K562 (cell line): ENCODE results near the gene CHKB. TPM values are rescaled to one million over a fixed set of nuclear protein-coding genes. Genes with fewer than 3 reads are reported as not detected.

ENCODE experiments used
- ATAC-seq: fragments of 200-7000 bp; cut with Tn5 transposase; 3 replicates; pipeline ENCODE4 v1.9.1; 2020; ENCODE audit warnings: moderate library complexity
- BruUV-seq: library from RNA; stranded (reverse); fragments of 400-500 nt; replicated peaks from 2 replicates; lab custom pipeline; 2021; lab: Mats Ljungman, UMichigan
- CTCF ChIA-PET: fragments of 300-600 bp; formaldehyde crosslinking; extraction: SDS; loops from one replicate; lab custom pipeline; 2021; ENCODE audit warnings: low intra/inter-chr PET ratio; lab: Yijun Ruan, JAX
- POLR2A ChIA-PET: fragments of 300-600, 350-650 bp; sonication (Branson Sonifier 250); formaldehyde crosslinking; extraction: SDS; loops from one replicate; lab custom pipeline; 2021; ENCODE audit warnings: antibody characterized with exemption, inconsistent platforms; lab: Yijun Ruan, JAX
- DNase-seq, 4 experiments: peaks; one replicate each; pipeline versions ENCODE4 v3.0.0 to v3.0.0-alpha.2; 2011 to 2018; ENCODE audit warnings: low spot score in 3 of 4, mixed read lengths in 3 of 4; ENCODE audit errors: extremely low read depth in 1 of 4
- FAIRE-seq: peaks from 2 replicates; lab custom pipeline; 2011; peaks lifted over from hg19 to GRCh38; lab: Jason Lieb, UNC
- H2AFZ ChIP-seq: 2 replicates; pipeline ENCODE4 v1.6.0; 2011; ENCODE audit warnings: low read depth, low read length, control low read depth, inconsistent platforms
- H3K27ac ChIP-seq: fragments of 200-600 bp; 3 replicates; pipeline ENCODE4 v1.8.0; 2011; ENCODE audit warnings: low read depth, mild to moderate bottlenecking, control low read depth, inconsistent platforms, low read length, moderate library complexity, mixed read lengths; ENCODE audit errors: extremely low read depth
- H3K27me3 ChIP-seq, 2 experiments: fragments of 300-600 bp in 1 of 2; 2 replicates in 1 of 2; 3 replicates in 1 of 2; pipeline versions ENCODE4 v1.6.0 to v1.8.0; 2011; ENCODE audit warnings: inconsistent platforms in 2 of 2, low read length in 2 of 2, mild to moderate bottlenecking in 1 of 2, mixed read lengths in 1 of 2, moderate library complexity in 1 of 2; ENCODE audit not compliant: control insufficient read depth in 2 of 2, insufficient read depth in 2 of 2
- H3K36me3 ChIP-seq: fragments of 300-600 bp; 3 replicates; pipeline ENCODE4 v1.8.0; 2011; ENCODE audit warnings: mild to moderate bottlenecking, low read length, inconsistent platforms; ENCODE audit not compliant: control insufficient read depth, insufficient read depth
- H3K4me1 ChIP-seq, 2 experiments: fragments of 200-600 bp in 1 of 2; replicated peaks in 1 of 2; 2 replicates in 1 of 2; 3 replicates in 1 of 2; pipeline versions ENCODE4 v1.5.1 to v1.8.0; 2011; ENCODE audit warnings: inconsistent platforms in 2 of 2, low read length in 2 of 2, mild to moderate bottlenecking in 1 of 2, mixed read lengths in 1 of 2, moderate library complexity in 1 of 2; ENCODE audit not compliant: control insufficient read depth in 2 of 2, insufficient read depth in 2 of 2
- H3K4me2 ChIP-seq: 2 replicates; pipeline ENCODE4 v1.6.1; 2011; ENCODE audit warnings: low read length, control low read depth, inconsistent platforms, mixed read lengths; ENCODE audit not compliant: insufficient read depth
- H3K4me3 ChIP-seq: fragments of 200-600 bp; sonication (generic), shearing (Covaris generic); 2 replicates; pipeline ENCODE4 v1.5.1; 2016; ENCODE audit warnings: control low read depth, inconsistent platforms
- H3K79me2 ChIP-seq: fragments of 200-600 bp; 3 replicates; pipeline ENCODE4 v1.8.0; 2011; ENCODE audit warnings: low read length, inconsistent platforms; ENCODE audit not compliant: control insufficient read depth, insufficient read depth
- H3K9ac ChIP-seq, 2 experiments: 2 replicates each; pipeline versions ENCODE4 v1.6.0 to v1.6.1; 2011; ENCODE audit warnings: low read depth in 2 of 2, low read length in 2 of 2, control low read depth in 1 of 2, inconsistent platforms in 1 of 2, mild to moderate bottlenecking in 1 of 2, mixed read lengths in 1 of 2; ENCODE audit not compliant: insufficient read depth in 1 of 2
- H3K9me1 ChIP-seq: one replicate; pipeline ENCODE4 v1.6.0; 2011; ENCODE audit warnings: inconsistent platforms, mild to moderate bottlenecking, low read length, moderate library complexity; ENCODE audit not compliant: control insufficient read depth, insufficient read depth
- H3K9me3 ChIP-seq: replicated peaks from 2 replicates; pipeline ENCODE4 v1.5.1; 2011; ENCODE audit warnings: low read depth, low read length, inconsistent platforms; ENCODE audit not compliant: control insufficient read depth, insufficient read depth
- H4K20me1 ChIP-seq: replicated peaks from 2 replicates; pipeline ENCODE4 v1.6.1; 2011; ENCODE audit warnings: low read length, inconsistent platforms, mixed read lengths; ENCODE audit not compliant: control insufficient read depth, insufficient read depth
- BRF2 ChIP-seq: IDR thresholded peaks from 3 replicates; pipeline ENCODE4 v1.6.1; 2011; ENCODE audit warnings: borderline replicate concordance, mild to moderate bottlenecking; ENCODE audit not compliant: insufficient read length, insufficient read depth
- CREB3 ChIP-seq: fragments of 450-650 bp; conservative IDR thresholded peaks from 2 replicates; pipeline ENCODE4 v1.6.1; 2016; ENCODE audit warnings: missing genetic modification characterization, low read depth, mild to moderate bottlenecking, missing compliant biosample characterization, moderate library complexity
- CSDE1 ChIP-seq, 2 experiments: fragments of 450-650 bp; IDR thresholded peaks; 2 replicates each; pipeline ENCODE4 v1.6.1; 2016; ENCODE audit warnings: mild to moderate bottlenecking in 1 of 2
- FOXK1 ChIP-seq: sonication (generic); formaldehyde crosslinking; IDR thresholded peaks from 2 replicates; pipeline ENCODE4 v1.8.0; 2022; ENCODE audit warnings: missing genetic modification reagents, mild to moderate bottlenecking, borderline replicate concordance
- FOXO4 ChIP-seq: fragments of 450-650 bp; formaldehyde crosslinking; IDR thresholded peaks from 2 replicates; pipeline ENCODE4 v1.4.0; 2020; ENCODE audit warnings: mild to moderate bottlenecking, moderate library complexity
- JUNB ChIP-seq: fragments of 450-650 bp; formaldehyde crosslinking; conservative IDR thresholded peaks from 2 replicates; pipeline ENCODE4 v1.4.0; 2020; ENCODE audit warnings: mild to moderate bottlenecking
- KDM2B ChIP-seq: fragments of 250-450 bp; sonication (Bioruptor Pico); IDR thresholded peaks from 2 replicates; pipeline ENCODE4 v1.8.0; 2021; ENCODE audit warnings: mild to moderate bottlenecking, moderate library complexity
- LARP7 ChIP-seq: fragments of 450-650 bp; IDR thresholded peaks from 2 replicates; pipeline ENCODE4 v1.6.1; 2016
- MCM3 ChIP-seq: fragments of 450-650 bp; IDR thresholded peaks from 2 replicates; pipeline ENCODE4 v1.6.1; 2016
- MEF2D ChIP-seq: conservative IDR thresholded peaks from 2 replicates; pipeline ENCODE4 v1.6.1; 2016; ENCODE audit warnings: low read depth, missing genetic modification characterization, missing compliant biosample characterization
- MTF1 ChIP-seq: fragments of 250-450 bp; sonication (Bioruptor Pico); IDR thresholded peaks from 2 replicates; pipeline ENCODE4 v1.9.0; 2021; ENCODE audit warnings: moderate library complexity, mild to moderate bottlenecking, inconsistent platforms, borderline replicate concordance
- PRMT5 ChIP-seq: sonication (generic); formaldehyde crosslinking; IDR thresholded peaks from 2 replicates; pipeline ENCODE4 v1.5.0; 2020; ENCODE audit warnings: missing genetic modification reagents
- STAG1 ChIP-seq: sonication (generic); formaldehyde crosslinking; IDR thresholded peaks from 2 replicates; pipeline ENCODE4 v1.5.0; 2020; ENCODE audit warnings: missing genetic modification reagents, borderline replicate concordance
- TOE1 ChIP-seq, 2 experiments: fragments of 450-650 bp in 1 of 2; sonication (generic) in 1 of 2; formaldehyde crosslinking in 1 of 2; IDR thresholded peaks; 2 replicates each; pipeline versions ENCODE4 v1.7.1 to v1.8.0; 2016 to 2022; ENCODE audit warnings: borderline replicate concordance in 2 of 2, mild to moderate bottlenecking in 2 of 2, antibody characterized with exemption in 1 of 2, inconsistent platforms in 1 of 2, low read depth in 1 of 2, missing genetic modification reagents in 1 of 2, moderate library complexity in 1 of 2
- ZNF280B ChIP-seq: fragments of 250-450 bp; sonication (Bioruptor Pico); IDR thresholded peaks from 2 replicates; pipeline ENCODE4 v1.5.1; 2021; ENCODE audit warnings: mild to moderate bottlenecking
- WGBS: fragments of 100-300 bp; shearing (Covaris generic); methylation state at CpG from one replicate; pipeline ENCODE4 v1.1.6; 2016; ENCODE audit warnings: low coverage, mixed read lengths; ENCODE audit not compliant: insufficient coverage; ENCODE audit errors: missing lambda C conversion rate; 5-methylcytosine and 5-hydroxymethylcytosine counted together
- in situ Hi-C: fragments of 300-500 bp; cut with MboI; formaldehyde crosslinking; loops from 4 replicates; pipeline ENCODE4 v1.15.0; 2018; ENCODE audit warnings: inconsistent platforms, mixed read lengths
- intact Hi-C: fragments of 100-400 bp; cut with micrococcal nuclease; formaldehyde crosslinking; loops from 2 replicates; pipeline ENCODE4 v1.14.2; 2022
- polyA plus RNA-seq, 8 experiments: library from polyadenylated mRNA; depleted of rRNA in 4 of 8; stranded (reverse) in 5 of 8; unstranded in 3 of 8; fragments of >200 nt; fragmentation: Nextera tagmentation in 2 of 8; fragmentation: Illumina TruSeq in 1 of 8; extraction: Ambion mirVana in 2 of 8; extraction: Trizol in 1 of 8; gene quantifications; 2 replicates each; pipeline versions ENCODE4 v1.2.1 to v1.2.3, GENCODE V29; 2011 to 2014; ENCODE audit warnings: inconsistent platforms in 1 of 8, missing spikeins in 1 of 8
- total RNA-seq, 7 experiments: library from RNA; depleted of rRNA in 6 of 7; stranded (reverse); fragments of >200 nt in 6 of 7; fragmentation: Illumina TruSeq in 2 of 7; extraction: Trizol in 2 of 7; gene quantifications; 2 replicates each; pipeline versions ENCODE4 v1.2.1 to v1.2.3, GENCODE V29; 2011 to 2021; ENCODE audit warnings: low replicate concordance in 1 of 7

Gene CHKB
- total and polyA plus RNA-seq, 9 of the 15 experiments (the other 6 are each of a cell fraction or from before 2014, with no cell fraction given): 2.7 to 31.0 (median 11.0) TPM

GRCh38 chr22:50628543-50629134 lies 46.0 kb upstream of the CHKB start:
- Histone ChIP-seq H3K4me1 (peaks cover 5 to 39% of the 10 kb centered on the region in 2 experiments; a peak in 4 of 5 replicates), H3K4me2 (peak overlapping the region; percentile 91), H3K9ac (peak overlapping the region; percentile 64 to 88), H3K36me3 (no peaks in the 10 kb centered on the region), H3K4me3 (peak overlapping the region; percentile 76), H4K20me1 (no peaks in the 10 kb centered on the region), H3K9me1 (no peaks in the 10 kb centered on the region), H3K27ac (peak overlapping the region; percentile 45; the same call in 2 of the 3 replicates), H3K9me3 (no peaks in the 10 kb centered on the region), H3K27me3 (no peaks in the 10 kb centered on the region; a peak in 1 of 5 replicates), H3K79me2 (no peaks in the 10 kb centered on the region; the same call in 2 of the 3 replicates), H2AFZ (peak overlapping the region; percentile 89)
- DNase-seq (no peak), ATAC-seq (no peak; the same call in 2 of the 3 replicates), FAIRE-seq (peak; percentile 84)
- ChIA-PET CTCF (no interaction called here), POLR2A (interaction anchor here (0.8 to 1.0 kb wide), 2 partner anchors 14 to 16 kb away, joined by 3 read pairs; no protein-coding TSS in a partner anchor)
- in situ Hi-C loops: no loop called here
- BruUV-seq: no TSS peak
- intact Hi-C loops: no loop called here
- 22% methylated on average over 11 of the region's 16 CpGs for WGBS
- TF ChIP-seq KDM2B (CRISPR knock-in tag) (no peak), CSDE1 (IDR thresholded peaks at IDR 0.05) (no peak), FOXK1 (CRISPR knock-in tag) (no peak), ZNF280B (CRISPR knock-in tag) (no peak), LARP7 (peak; percentile 94; the same call in 1 of the 2 replicates), JUNB (CRISPR knock-in tag) (no peak), TOE1 (IDR thresholded peaks at IDR 0.05; ENCODE audit: borderline replicate concordance) (no peak), TOE1 (CRISPR knock-in tag; IDR thresholded peaks at IDR 0.05; ENCODE audit: borderline replicate concordance, low read depth) (no peak), BRF2 (no peak), STAG1 (no peak), MEF2D (no peak), MTF1 (CRISPR knock-in tag) (no peak), MCM3 (peak; percentile 54; the same call in 1 of the 2 replicates), PRMT5 (CRISPR knock-in tag) (no peak), CREB3 (tag) (no peak), FOXO4 (CRISPR knock-in tag) (no peak)
